Peyer's patch (tissue), 4 donors: ENCODE data around the gene CSF1R.

Source experiments
- CTCF ChIP-seq, 6 experiments: fragments of 450-650 bp in 4 of 6; fragments of 200-600 bp in 2 of 6; sonication (generic) in 1 of 6; IDR thresholded peaks; one replicate each; pipeline ENCODE4 v1.5.1; 2017 to 2019; ENCODE audit warnings: antibody characterized with exemption in 6 of 6, mild to moderate bottlenecking in 3 of 6, moderate library complexity in 1 of 6
- POLR2A ChIP-seq, 2 donors: fragments of 450-650 bp; IDR thresholded peaks; one replicate each; pipeline ENCODE4 v1.5.1; 2017; ENCODE audit warnings: antibody characterized with exemption in 2 of 2, mild to moderate bottlenecking in 2 of 2, moderate library complexity in 2 of 2

- TF ChIP-seq CTCF (IDR thresholded peaks at IDR 0.05) (no peak), POLR2A (IDR thresholded peaks at IDR 0.05) (no peak)
These were observed 34.5 kb upstream of the CSF1R start for GRCh38 chr5:150120617-150121447.
